Osteoblast (primary cell): Measurements from ENCODE around the gene ATXN7L1. TPM values are rescaled to one million over a fixed set of nuclear protein-coding genes. Genes with fewer than 3 reads are reported as not detected.

Experiments
- DNase-seq: peaks from one replicate; pipeline ENCODE4 v3.0.0; 2011; ENCODE audit warnings: low spot score, mixed read lengths; ENCODE audit not compliant: insufficient read length; ENCODE audit errors: missing footprints
- H2AFZ ChIP-seq: 2 replicates; pipeline ENCODE4 v1.6.0; 2011; ENCODE audit warnings: mild to moderate bottlenecking, low read length
- H3K27ac ChIP-seq: 2 replicates; pipeline ENCODE4 v1.5.1; 2011; ENCODE audit warnings: mild to moderate bottlenecking, low read depth, low read length, moderate library complexity
- H3K27me3 ChIP-seq: 2 replicates; pipeline ENCODE4 v1.6.0; 2012; ENCODE audit warnings: mild to moderate bottlenecking, control low read depth, inconsistent platforms, low read length, moderate library complexity; ENCODE audit not compliant: insufficient read depth
- H3K36me3 ChIP-seq: 2 replicates; pipeline ENCODE4 v1.5.1; 2011; ENCODE audit warnings: mild to moderate bottlenecking, low read length, control low read depth, moderate library complexity; ENCODE audit not compliant: insufficient read depth
- H3K4me1 ChIP-seq: 2 replicates; pipeline ENCODE4 v1.5.1; 2011; ENCODE audit warnings: mild to moderate bottlenecking, low read length, control low read depth, moderate library complexity; ENCODE audit not compliant: insufficient read depth
- H3K4me2 ChIP-seq: 2 replicates; pipeline ENCODE4 v1.6.0; 2011; ENCODE audit warnings: mild to moderate bottlenecking, low read length; ENCODE audit not compliant: insufficient read depth
- H3K4me3 ChIP-seq: fragments of 200-600 bp; sonication (generic); 3 replicates; pipeline ENCODE4 v1.5.1; 2012; ENCODE audit warnings: mild to moderate bottlenecking, low read length, inconsistent platforms; ENCODE audit not compliant: insufficient read depth
- H3K79me2 ChIP-seq: 2 replicates; pipeline ENCODE4 v1.6.0; 2012; ENCODE audit warnings: mild to moderate bottlenecking, low read length, control low read depth, inconsistent platforms; ENCODE audit not compliant: insufficient read depth
- H3K9me3 ChIP-seq: 2 replicates; pipeline ENCODE4 v1.5.1; 2011; ENCODE audit warnings: low read depth, low read length, control low read depth
- H4K20me1 ChIP-seq: 2 replicates; pipeline ENCODE4 v1.6.0; 2012; ENCODE audit warnings: mild to moderate bottlenecking, low read length, control low read depth; ENCODE audit not compliant: insufficient read depth
- CTCF ChIP-seq: IDR thresholded peaks from 2 replicates; pipeline ENCODE4 v1.5.1; 2011; ENCODE audit warnings: mild to moderate bottlenecking, low read depth, low read length, moderate library complexity; ENCODE audit errors: extremely low read depth
- total RNA-seq: library from RNA; depleted of rRNA; stranded (reverse); fragments of >200 nt; gene quantifications from 2 replicates; pipeline ENCODE4 v1.2.3, GENCODE V29; 2012

Gene ATXN7L1
- total RNA-seq, 1 donor = 9.0 TPM

- Histone ChIP-seq H3K4me1 (peaks cover 11% of the 10 kb centered on the region), H3K27ac (no peak overlapping the region), H3K27me3 (no peaks in the 10 kb centered on the region), H3K79me2 (no peaks in the 10 kb centered on the region), H2AFZ (no peak overlapping the region), H3K9me3 (no peaks in the 10 kb centered on the region), H4K20me1 (no peaks in the 10 kb centered on the region), H3K36me3 (no peaks in the 10 kb centered on the region), H3K4me3 (no peak overlapping the region), H3K4me2 (no peak overlapping the region)
- TF ChIP-seq CTCF = no peak
- DNase-seq = no peak
These were observed 182.8 kb downstream of the ATXN7L1 start for GRCh38 chr7:105693576-105693975.

DNA sequence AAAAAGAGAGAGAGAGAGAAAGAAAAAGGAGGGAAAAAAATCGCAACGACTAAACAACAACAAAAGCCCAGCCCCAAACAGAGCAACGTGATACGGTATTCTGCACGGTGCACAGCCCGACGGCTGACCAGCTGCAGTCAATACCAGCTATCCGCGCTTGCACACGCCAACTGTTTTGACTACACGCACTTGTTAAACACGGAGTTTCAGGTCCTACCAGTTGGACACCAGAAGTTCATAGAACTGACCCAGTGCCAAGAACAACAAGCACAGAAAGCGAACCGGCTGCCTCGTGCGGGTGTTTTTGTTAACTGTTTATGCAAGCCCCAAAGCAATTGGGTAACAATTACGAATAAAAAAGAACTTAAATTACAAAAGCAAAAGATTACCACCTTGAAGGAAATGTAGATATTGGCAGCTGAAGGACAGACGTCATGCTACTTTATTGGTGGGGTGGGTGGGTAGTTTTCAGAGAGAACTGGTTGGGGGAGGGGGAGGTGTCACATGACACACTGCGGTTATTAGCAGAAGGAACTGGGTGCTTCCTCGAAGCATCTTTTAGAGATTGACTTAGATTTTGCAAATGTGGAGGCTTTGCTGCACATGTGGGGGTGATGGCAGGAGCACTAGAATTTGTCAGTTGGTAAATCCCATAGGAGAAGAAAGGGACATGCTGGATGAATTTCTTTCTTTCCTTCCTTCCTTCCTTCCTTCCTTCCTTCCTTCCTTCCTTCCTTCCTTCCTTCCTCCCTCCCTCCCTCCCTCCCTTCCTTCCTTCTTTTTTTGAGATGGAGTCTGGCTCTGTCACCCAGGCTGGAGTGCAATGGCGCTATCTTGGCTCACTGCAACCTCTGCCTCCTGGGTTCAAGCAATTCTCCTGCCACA lies 184.5 kb downstream of the ATXN7L1 start:
- DNase-seq = peak; percentile 58
- peak overlapping the region; percentile 37 for H3K27ac ChIP-seq
- no peaks in the 10 kb centered on the region for H3K27me3 ChIP-seq
- peak overlapping the region; percentile 92 for H3K4me2 ChIP-seq
- H3K4me1 ChIP-seq = peaks cover 11% of the 10 kb centered on the region
- TF ChIP-seq CTCF = no peak
- no peaks in the 10 kb centered on the region for H3K79me2 ChIP-seq
- H2AFZ ChIP-seq = peak overlapping the region; percentile 60
- H3K9me3 ChIP-seq = no peaks in the 10 kb centered on the region
- H3K36me3 ChIP-seq = no peaks in the 10 kb centered on the region
- peak overlapping the region; percentile 73 for H3K4me3 ChIP-seq
- H4K20me1 ChIP-seq = no peaks in the 10 kb centered on the region

GRCh38 chr7:105691082-105691679 lies 185.2 kb downstream of the ATXN7L1 start:
- H3K9me3 ChIP-seq = no peaks in the 10 kb centered on the region
- peaks cover 11% of the 10 kb centered on the region for H3K4me1 ChIP-seq
- no peaks in the 10 kb centered on the region for H3K27me3 ChIP-seq
- peak overlapping the region; percentile 68 for H2AFZ ChIP-seq
- DNase-seq = peak; percentile 76
- no peaks in the 10 kb centered on the region for H4K20me1 ChIP-seq
- H3K4me3 ChIP-seq = peak overlapping the region; percentile 73
- H3K27ac ChIP-seq = peak overlapping the region; percentile 37
- H3K4me2 ChIP-seq = peak overlapping the region; percentile 92
- TF ChIP-seq CTCF = no peak
- H3K79me2 ChIP-seq = no peaks in the 10 kb centered on the region
- no peaks in the 10 kb centered on the region for H3K36me3 ChIP-seq

- TF ChIP-seq CTCF = no peak
- Histone ChIP-seq H4K20me1 (no peaks in the 10 kb centered on the region), H3K4me1 (peaks cover 11% of the 10 kb centered on the region), H3K4me2 (peak overlapping the region; percentile 92), H3K27me3 (no peaks in the 10 kb centered on the region), H3K27ac (no peak overlapping the region), H2AFZ (no peak overlapping the region), H3K36me3 (no peaks in the 10 kb centered on the region), H3K9me3 (no peaks in the 10 kb centered on the region), H3K79me2 (no peaks in the 10 kb centered on the region), H3K4me3 (peak overlapping the region; percentile 73)
- DNase-seq = no peak
These were observed 186.0 kb downstream of the ATXN7L1 start for GRCh38 chr7:105690325-105690945.
